NCI-H2196 (cell line): Measurements from ENCODE around the gene UBE2Q1.
"Not testable (repeated sequence)": the region's sequence is repeated elsewhere in the genome, so short reads cannot be mapped to it uniquely, and the experiment has no call there.

Experiments
- DNase-seq: peaks from one replicate; lab custom pipeline; 2025; ENCODE audit not compliant: unreplicated experiment; lab: John Stamatoyannopoulos, UW

Gene UBE2Q1

DNA sequence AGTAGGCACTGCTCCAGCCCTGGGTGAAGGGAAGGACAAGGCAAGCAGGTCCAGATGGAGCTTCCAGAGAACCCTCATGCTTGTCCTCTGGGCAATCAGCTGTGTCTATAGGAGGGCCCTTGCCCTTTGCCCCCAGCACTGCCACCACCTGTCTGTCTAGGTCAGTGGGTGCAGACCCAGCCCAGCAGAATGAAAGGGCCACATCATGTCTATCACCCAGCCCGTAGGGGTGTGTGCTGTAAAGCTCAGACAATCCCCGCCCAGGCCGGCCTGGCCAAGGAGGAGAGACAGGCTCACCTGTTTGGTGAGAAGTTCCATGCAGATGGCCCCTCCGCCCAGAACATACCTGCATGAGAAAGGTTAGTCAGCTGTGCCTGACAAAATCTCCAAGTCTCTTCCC lies 7.0 kb downstream of the UBE2Q1 start:
- DNase-seq, result no peak

DNA sequence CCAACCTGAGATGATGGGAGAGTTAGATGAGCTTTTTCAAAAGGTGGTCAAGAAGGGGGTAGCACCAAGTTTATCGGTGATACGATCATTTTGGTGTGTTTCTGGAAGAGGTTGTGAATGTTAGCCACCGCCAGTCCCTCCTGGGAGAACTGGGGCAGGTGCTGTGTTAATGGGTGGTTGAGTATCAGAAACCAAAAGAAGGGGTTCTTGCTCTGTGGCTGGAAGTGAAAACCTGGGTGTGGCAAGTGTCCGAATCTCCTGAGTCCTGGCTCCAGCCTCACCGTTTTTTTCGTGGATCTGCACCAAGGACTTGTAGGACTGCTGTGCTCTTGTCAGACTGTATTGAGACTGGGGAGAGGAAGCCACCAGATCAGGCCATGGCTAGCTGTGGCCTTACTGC lies 7.8 kb downstream of the UBE2Q1 start:
- DNase-seq, result no peak

DNA sequence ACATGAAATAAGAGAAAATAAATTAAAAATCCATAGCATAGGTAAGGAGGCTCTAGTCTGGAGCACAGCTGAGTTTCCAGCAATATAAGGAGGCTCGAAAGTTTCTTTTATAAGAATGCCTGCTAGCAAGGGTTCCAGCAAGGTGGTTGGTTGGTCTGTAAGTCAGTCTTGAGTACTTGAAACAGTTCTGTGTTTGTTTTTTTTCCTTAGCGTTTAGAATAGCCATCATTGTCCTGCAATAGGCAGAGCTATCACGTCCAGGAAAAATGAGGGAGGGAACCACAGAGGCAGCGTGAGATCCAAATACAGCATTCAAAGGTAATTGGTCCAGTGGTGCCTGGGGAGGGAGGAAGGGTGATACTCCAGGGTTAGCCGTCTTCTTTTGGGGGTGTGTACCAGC lies 8.4 kb downstream of the UBE2Q1 start:
- DNase-seq, result no peak

DNA sequence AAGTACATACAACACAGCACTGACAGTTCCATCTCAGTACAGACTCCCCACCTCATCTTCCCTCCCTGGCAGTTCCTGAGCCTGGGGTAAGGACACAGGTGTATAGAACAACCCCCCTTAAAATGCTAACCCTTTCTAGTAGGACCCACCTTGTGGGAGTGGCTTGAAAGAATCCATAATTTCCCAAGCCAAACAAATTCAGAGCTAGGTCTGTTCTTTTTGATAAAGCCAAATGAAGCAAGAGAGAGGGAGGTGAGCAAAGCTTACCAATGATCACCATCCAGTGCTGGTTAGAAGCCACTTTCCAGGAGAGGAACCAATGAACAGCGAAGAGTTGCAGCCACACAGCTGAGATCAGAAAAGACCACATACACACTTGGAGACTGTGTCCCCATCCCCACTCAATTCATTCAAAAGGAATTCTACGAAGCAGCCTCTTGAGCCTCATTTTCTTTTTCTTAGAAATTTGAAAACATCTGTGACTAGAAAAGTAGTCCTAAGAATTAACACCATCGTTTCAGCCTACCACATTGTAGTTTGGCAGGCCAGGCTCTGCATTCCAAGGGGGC lies 9.2 kb downstream of the UBE2Q1 start:
- no peak for DNase-seq

DNA sequence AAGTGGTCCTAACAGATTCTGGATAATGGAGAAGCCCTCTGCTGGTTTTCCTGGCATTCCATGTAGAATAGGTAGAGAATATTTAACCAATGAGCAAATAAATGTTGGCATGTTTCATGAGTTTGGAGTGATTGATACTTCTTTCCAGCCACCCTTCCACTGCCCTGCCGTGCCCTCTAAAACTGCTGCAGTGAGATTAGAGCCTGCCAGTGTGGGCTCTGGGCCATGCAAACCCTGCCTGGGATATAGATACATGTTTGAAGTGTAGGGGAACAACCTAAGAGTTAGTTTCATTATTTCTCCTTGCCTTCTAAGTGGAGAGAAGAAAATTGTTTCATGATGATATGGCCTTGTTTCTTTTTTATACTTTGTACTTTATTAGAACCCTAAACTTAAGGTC lies 10.4 kb downstream of the UBE2Q1 start:
- no peak for DNase-seq

DNA sequence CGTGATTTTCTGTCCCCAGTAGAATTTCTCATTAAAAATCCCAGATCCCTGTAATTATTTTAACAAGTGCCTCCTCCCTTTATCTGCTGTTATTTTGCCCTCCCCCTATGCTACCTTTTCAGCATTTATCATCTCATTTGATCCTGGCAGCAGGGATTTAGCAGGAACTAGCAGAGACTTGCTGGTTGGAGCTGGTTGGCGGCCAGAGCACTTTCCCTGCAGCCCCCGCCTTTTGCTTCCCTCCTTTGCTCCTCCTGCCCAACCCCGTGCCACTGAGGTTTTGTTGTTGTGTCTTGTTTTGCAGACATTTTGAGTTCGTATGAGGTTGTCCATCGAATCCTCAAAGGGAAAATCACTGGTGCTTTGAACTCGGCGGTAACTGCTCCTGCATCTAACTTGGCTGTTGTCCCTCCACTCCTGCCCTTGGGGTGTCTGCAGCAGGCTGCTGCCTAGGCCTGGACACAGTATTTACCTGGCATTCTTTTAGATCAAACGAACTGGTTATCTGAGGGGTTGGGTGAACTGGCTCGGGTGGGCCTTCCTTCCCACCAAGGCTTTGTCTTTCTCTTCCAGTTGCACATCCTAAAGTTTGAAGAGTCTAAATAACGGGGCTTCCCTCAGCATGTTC lies 11.2 kb downstream of the UBE2Q1 start:
- no peak for DNase-seq

DNA sequence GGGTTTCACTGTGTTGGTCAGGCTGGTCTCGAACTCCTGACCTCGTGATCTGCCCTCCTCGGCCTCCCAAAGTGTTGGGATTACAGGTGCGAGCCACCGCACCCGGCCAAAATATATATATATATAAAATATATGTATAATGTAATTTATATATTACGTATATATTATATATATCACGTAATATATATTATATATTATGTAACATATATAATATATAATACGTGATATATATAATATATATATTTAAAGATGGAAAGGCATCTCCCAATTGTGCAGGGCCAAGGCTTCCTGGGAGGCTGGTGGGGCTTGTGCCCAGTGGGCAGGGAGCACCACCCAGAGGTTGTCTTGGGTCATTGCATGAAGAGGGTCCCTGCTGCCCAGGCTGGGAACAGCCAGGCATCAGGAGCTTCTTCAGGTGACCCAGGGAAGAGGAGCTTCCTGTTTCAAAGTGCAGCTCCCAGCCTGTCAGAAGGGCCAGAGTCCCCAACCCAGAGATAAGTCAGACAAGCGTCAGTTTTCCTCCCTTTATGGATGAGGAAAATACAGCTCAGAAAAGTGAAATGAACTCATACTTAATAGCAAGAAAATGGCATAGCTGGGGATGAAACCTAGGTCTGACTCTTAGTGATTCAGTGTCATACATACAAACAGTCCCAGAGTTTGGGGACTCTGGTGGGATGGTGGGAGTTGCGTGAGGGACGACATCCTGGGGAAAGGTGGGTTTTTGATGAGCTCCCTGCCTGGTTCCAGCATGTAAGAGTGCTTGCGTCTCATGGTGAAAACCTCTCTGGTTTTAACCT lies 12.0 kb downstream of the UBE2Q1 start:
- DNase-seq, result peak; percentile 74

DNA sequence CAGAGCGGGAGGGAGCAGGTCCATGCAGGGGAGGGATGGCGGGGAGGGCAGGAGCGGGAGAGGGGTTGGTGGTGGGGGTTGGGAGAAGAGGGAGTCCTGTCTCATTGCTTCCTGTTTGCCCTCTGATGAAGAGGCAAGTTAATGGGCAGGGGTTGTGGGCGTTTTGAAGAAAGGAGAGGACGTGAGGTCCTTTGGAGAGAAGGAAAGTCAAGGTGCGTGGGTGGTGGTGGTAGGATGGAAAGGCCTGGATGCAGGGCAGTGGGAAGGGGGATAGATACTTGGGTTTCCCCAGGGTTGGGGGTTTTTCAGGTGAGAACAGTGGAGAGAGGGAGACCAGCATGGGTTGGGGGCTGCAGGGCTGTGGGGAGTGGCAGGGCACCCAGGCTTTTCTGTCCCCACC lies 17.2 kb downstream of the UBE2Q1 start:
- no peak for DNase-seq

DNA sequence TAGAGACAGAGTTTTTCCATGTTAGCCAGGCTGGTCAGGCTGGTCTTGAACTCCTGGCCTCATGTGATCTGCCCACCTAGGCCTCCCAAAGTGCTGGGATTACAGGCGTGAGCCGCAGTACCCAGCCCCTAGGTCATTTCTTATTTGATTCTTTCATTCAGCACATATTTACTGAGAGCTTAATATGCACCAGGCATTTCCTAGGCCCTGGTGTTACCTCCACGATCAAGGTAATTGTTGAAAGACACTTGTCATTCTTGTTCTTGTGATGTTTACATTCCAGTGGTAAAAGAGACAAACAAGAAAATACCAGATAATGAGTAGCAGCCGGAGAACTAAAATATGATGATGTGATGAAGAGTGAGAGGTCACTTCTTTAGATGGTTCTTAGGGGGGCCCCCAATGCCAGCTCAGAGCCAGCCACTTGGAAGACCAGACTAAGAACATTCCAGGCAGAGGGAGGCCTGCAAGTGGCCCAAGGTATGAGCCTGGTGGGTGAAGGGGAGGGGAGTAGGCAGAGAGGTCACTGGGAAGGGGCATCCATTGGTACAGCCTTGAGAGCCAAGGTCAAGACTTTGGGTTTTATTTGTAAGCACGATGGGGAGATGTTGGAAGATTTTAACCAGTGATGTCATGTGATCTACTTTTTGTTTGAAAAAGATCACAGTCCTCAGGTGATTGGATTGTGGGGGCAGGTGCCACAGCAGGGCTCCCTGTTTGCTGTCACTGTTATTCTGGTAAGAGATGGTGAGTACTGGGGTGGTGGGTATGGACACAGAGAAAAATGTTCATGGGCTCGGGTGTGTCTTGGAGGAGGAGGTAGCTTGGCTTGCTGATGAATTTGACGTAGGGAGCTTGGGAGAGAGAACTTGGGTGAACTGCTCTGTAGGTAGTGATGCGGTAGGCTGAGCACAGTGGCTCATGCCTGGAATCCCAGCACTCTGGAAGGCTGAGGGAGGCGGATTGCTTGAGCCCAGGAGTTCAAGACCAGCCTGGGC lies 18.7 kb downstream of the UBE2Q1 start:
- no peak for DNase-seq

DNA sequence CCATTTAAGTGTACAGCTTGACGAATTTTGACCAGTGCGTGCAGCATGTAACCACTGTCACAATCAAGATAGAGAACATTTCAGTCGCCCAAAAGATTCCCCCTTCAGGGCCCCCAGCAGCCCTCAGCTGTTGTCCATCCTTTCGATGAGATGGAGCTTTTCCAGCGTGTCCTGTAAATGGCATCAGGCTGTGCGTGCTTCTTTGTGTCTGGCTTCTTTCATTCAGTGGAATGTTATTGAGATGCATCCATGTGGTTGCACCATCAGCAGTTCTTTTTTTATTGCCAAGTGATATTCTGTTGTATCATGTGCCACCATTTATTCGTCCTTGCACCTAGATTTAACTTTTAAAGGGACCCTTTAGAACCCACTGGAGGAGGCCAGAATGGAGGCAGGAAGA lies 21.9 kb downstream of the UBE2Q1 start:
- DNase-seq, result no peak

DNA sequence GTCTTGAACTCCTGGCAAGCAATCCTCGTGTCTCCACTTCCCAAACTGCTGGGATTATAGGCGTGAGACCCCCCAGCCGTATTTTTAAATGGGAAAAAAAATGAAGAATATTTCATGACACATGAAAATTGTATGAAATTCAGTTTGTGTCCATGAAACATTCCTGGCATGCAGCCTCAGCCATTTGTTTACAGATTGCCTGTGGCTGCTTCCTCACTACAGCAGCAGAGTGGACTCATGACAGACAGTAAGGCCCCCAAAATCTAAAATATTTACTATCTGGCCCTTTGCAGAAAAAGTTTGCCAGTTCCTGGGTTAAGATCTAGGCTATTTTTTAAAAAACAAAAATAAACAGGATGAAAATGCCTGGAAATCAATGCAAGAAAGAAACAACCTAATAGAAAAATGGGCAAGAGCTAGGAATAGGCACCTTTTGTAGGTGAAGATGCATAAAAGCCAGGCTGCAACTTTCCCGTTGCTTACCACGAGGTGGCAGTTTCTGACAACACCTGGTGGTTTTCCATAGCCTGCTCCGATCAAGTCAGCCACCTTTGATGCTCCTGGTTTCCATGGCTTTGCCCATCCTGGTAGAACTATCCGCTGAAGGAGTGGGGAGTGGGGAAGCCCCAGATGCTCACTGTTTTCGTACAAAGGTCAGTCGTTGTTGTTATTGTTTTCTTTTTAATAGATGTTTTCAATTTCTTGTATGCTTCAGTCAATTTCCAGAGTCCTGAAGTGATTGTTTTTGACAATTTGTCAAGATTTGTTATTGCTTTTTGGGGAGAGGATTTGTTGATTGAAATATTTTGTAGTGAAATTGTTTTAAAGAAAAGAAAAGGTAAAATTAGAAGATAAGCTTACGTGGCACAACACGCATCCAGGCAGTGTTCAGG lies 24.3 kb downstream of the UBE2Q1 start:
- peak; percentile 15 for DNase-seq

DNA sequence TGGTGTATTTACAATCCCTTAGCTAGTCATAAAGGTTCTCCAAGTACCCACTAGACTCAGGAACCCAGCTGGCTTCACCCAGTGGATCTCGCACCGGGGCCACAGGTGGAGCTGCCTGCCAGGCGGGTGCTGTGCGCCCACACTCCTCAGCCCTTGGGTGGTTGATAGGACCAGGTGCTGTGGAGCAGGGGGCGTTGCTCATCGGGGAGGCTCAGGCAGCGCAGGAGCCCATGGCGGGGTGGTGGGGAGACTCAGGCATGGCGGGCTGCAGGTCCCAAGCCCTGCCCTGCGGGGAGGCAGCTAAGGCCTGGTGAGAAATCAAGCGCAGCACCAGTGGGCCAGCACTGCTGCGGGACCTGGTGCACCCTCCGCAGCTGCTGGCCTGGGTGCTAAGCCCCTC lies 26.5 kb downstream of the UBE2Q1 start:
- not testable (repeated sequence) for DNase-seq

DNA sequence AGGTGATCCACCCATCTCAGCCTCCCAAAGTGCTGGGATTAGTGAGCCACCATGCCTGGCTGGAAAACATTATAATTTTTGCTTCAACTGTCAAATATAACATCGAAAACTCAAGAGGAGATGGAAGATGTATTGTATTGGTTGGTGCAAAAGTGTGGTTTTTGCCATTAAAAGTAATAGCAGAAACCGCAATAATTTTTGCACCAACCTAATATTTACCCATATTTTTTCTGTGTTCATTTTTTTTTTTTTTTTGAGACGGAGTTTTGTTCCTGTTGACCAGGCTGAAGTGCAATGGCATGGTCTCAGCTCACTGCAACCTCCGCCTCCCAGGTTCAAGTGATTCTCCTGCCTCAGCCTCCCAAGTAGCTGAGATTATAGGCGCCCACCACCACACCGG lies 29.2 kb downstream of the UBE2Q1 start:
- no peak for DNase-seq

DNA sequence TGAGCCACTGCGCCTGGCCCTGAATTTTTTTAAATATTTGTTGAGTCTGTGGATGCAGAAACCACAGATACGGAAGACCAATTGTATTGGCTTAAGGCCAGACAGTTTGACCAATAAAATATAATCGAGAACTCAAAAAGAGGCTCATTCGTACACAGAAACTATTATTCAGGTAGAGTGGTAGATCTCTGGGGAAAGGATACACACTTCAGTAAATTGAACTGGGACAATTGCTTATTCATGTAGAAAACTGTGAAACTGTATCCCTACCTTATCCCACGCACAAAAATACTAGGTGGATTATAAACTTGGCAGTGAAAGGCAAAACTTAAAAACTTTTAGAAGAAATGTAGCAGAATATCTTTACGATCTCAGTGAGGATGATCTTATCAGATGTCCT lies 31.3 kb downstream of the UBE2Q1 start:
- peak; percentile 33 for DNase-seq

DNA sequence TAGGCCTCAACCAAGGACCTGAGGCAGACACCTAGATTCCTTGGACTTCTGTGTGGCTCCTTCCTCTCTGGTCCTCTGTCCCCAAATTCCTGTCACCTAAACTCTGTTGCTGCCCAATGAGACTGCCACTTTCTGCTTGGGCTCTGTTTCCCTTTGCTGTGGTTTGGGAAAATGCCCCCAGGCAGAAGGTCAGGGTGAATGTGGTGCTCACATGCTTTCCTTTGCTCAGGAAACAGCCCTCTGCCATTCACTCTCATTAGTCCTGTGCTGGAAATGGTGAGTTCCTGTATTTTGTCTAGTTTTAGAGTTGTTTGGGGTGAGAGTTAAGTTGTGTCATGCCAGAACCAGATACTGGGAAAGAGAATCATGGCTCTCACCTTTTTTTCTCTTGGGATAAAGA lies 33.6 kb downstream of the UBE2Q1 start:
- no peak for DNase-seq

DNA sequence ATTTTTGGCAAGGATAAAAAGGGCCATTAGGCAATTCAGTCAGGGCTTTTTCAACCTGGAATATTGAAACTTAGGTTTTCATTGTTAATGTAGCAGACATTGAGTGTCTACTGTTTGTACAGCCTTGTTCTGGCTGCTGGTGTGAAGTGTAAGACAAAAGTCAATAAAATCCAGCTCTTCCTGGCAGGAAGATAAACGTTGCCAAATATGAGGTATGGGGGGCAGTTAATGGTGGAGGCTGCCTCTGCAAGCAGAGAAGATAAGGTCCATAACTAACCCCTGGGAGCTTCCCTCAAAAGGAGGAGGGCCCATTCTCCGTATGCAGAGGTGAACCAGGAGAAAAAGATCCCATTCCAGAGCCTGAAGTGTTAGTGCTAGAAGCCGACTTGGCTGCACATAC lies 36.8 kb downstream of the UBE2Q1 start:
- peak; percentile 21 for DNase-seq

DNA sequence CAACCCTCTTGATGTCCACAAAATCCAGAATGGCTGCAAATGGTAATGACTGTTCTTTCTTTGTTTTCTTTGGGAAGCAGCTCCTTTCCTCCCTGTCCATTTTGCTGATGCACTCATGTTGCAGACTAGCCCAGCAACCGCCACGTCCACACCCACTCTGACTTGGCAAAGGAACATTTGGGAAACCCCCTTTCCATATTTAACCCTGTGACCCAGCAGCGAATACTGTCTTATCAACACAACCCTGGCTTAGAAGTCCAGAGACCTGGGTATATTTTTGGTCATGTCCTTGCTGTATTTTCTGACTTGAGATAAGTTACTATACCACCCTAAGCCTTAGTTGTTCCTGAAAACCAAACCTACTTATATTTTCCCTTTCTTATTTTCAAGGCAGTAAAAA lies 38.1 kb downstream of the UBE2Q1 start:
- no peak for DNase-seq

DNA sequence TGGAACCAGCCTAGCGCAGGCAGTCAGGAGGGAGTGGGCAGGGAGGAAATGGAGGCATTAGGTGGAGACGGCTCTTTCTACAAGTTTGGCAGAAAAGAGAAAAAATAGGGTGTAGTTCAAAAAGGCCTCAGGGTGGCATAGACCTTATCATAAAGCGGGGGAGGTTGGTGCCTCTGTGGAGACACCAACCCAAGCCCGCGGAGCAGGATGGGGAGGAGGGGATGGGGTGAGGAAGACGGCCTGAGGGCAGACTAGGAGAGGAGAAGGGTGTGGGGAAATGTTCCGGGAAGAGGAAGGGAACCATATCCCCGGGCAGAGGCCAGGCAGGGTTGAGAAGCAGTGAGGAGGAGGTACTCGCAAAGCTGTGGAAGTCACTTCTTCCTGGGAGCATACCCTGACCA lies 38.9 kb downstream of the UBE2Q1 start:
- no peak for DNase-seq

DNA sequence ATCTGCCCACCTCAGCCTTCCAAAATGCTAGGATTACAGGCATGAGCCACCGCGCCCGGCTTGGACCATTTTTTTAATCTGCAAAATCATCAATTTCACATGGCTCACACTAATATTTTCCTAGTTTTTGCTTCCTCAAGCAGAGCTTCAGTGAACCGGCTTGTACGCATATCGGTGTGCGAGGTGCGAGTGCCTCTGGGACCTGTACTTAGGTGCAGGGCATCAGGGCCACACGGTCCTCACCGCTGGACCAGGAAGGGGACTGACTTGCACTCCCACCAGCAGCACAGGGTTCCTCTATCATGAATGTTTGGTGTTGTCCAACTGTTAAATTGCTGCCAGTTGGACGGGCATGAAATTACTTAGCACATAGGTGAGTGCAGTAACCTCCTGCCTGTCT lies 40.8 kb downstream of the UBE2Q1 start:
- DNase-seq, result no peak

DNA sequence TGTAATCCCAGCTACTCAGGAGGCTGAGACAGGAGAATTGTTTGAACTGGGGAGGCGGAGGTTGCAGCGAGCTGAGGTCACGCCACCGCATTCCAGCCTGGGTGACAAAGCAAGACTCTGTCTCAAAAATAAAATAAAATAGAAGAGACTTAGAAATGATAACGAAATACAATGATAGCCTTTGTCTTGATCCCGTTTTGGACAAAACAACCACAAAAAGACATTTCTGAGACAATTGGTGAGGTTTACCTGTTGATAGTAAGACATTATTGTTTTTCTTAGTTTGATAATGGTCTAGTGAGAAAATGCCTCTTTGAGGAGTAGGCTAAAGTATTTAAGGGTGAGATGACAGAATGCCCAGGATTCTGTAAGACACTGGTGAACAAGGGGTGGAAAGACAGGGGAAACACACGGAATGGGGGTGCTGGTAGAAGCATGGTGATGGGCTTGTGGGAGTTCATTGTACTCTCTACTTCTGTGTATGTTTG lies 44.4 kb downstream of the UBE2Q1 start:
- DNase-seq, result no peak
